Measurements from ENCODE around the gene DCX. TPM values are rescaled to one million over a fixed set of nuclear protein-coding genes. Genes with fewer than 3 reads are reported as not detected.
"Not testable (repeated sequence)": the region's sequence is repeated elsewhere in the genome, so short reads cannot be mapped to it uniquely, and the experiment has no call there.

The DCX gene
- total RNA-seq, 1 donor from 2014 or later, result not detected

DNA sequence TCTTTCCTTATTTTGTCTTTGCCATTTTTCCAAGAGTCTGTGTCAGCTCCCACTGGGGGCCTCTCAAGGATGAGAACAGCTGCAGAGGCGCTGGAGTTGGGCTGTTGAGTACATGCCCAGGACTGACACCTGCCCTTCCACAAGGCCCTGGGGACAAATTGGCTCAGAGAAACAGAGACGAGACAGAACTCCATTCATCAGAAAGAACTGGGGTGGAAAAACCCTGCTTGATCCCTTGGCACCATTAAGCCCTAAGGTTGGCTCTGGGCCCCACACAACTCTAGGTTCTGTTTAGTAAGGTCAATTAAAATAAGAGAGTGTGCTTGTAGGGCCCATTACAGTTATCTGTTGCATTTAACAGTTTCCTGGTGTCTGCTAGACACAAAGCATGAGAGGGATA lies 63.6 kb downstream of the DCX start:
- Histone ChIP-seq H3K4me3 (no peak overlapping the region), H3K27me3 (no peaks in the 10 kb centered on the region), H3K27ac (no peak overlapping the region), H3K9me3 (no peaks in the 10 kb centered on the region), H3K36me3 (no peaks in the 10 kb centered on the region), H3K4me1 (no peaks in the 10 kb centered on the region)
- ATAC-seq, result no peak
- no peak for DNase-seq
- TF ChIP-seq, protein P1, sequence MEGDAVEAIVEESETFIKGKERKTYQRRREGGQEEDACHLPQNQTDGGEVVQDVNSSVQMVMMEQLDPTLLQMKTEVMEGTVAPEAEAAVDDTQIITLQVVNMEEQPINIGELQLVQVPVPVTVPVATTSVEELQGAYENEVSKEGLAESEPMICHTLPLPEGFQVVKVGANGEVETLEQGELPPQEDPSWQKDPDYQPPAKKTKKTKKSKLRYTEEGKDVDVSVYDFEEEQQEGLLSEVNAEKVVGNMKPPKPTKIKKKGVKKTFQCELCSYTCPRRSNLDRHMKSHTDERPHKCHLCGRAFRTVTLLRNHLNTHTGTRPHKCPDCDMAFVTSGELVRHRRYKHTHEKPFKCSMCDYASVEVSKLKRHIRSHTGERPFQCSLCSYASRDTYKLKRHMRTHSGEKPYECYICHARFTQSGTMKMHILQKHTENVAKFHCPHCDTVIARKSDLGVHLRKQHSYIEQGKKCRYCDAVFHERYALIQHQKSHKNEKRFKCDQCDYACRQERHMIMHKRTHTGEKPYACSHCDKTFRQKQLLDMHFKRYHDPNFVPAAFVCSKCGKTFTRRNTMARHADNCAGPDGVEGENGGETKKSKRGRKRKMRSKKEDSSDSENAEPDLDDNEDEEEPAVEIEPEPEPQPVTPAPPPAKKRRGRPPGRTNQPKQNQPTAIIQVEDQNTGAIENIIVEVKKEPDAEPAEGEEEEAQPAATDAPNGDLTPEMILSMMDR (IDR thresholded peaks at IDR 0.05), result no peak
- intact Hi-C loops (cut with DNase I), result no loop called here

DNA sequence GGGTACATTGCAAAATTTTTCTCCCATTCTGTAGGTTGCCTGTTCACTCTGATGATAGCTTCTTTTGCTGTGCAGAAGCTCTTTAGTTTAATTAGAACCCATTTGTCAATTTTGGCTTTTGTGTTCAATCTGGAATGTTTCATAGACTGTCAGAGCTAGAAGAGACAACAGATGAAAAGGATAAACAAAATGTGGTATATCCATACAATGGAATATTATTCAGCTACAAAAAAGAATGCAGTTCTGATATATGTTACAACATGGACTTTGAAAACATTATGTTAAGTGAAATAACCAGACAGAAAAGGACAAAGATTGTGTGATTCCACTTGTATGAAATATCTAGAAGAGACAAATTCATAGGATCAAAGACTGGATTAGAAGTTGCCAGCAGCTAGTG lies 65.8 kb downstream of the DCX start:
- DNase-seq; H3K27ac ChIP-seq; H3K9me3 ChIP-seq; H3K27me3 ChIP-seq; H3K4me3 ChIP-seq; H3K36me3 ChIP-seq; intact Hi-C loops (cut with DNase I); ATAC-seq; H3K4me1 ChIP-seq: not testable (repeated sequence)

GRCh38 chrX:111340054-111340453 lies 71.9 kb downstream of the DCX start:
- Histone ChIP-seq H3K9me3 (no peaks in the 10 kb centered on the region), H3K27me3 (no peaks in the 10 kb centered on the region), H3K4me1 (no peaks in the 10 kb centered on the region), H3K27ac (no peak overlapping the region), H3K36me3 (no peaks in the 10 kb centered on the region), H3K4me3 (no peak overlapping the region)
- DNase-seq (no peak), ATAC-seq (no peak)
- TF ChIP-seq, protein P1 (IDR thresholded peaks at IDR 0.05), result no peak
- intact Hi-C loops (cut with DNase I), result no loop called here

DNA sequence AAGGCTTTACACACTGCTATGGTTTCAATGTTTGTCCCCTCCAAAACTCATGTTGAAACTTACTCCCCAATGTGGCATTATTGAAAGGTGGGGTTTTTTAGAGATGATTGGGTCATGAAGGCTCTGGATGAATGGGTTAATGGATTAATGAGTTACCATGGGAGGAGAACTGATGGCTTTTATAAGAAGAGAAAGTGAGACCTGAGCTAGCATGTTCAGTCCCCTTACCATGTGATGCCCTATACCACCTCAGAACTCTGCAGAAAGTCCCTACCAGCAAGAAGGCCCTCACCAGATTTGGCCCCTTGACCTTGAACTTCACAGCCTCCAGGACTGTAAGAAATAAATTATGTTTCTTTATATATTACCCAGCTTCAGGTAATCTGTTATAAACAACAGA lies 72.8 kb downstream of the DCX start:
- no peak for DNase-seq
- no peaks in the 10 kb centered on the region for H3K9me3 ChIP-seq
- no peaks in the 10 kb centered on the region for H3K27me3 ChIP-seq
- H3K27ac ChIP-seq, result no peak overlapping the region
- intact Hi-C loops (cut with DNase I), result no loop called here
- H3K4me3 ChIP-seq, result no peak overlapping the region
- no peaks in the 10 kb centered on the region for H3K36me3 ChIP-seq
- no peaks in the 10 kb centered on the region for H3K4me1 ChIP-seq
- no peak for ATAC-seq
- TF ChIP-seq, protein P1 (IDR thresholded peaks at IDR 0.05), result no peak

DNA sequence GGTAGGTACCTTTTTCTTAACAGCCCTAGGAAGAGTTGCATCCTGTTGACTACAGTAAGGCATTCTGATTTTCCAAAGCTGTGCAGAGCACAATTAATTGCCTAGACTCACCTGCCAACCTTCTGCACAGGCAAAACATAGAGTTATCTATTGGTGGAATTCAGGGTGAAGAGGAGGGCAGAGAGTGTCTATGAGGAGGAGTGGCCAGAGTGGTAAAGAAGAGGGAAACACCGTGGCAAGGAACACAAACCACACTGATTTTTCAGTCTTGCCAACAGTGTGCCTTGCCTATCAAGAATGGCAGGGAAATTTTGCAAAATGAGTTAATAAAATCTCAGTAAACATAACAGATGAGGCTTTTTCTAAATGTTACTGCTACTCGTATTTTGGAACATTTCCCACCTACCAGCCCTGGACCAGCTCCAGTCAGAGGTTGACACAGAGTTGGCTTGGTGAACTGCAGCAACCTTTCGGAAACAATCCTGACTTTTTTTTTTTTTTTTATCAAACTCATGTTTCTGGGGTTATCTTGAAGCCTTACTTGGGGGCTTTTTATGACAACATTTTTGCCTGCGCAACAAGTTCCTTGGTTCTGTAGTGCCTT lies 73.8 kb downstream of the DCX start:
- ATAC-seq (no peak), DNase-seq (no peak)
- no peak overlapping the region for H3K27ac ChIP-seq
- H3K4me3 ChIP-seq, result no peak overlapping the region
- no peaks in the 10 kb centered on the region for H3K4me1 ChIP-seq
- no peaks in the 10 kb centered on the region for H3K36me3 ChIP-seq
- H3K27me3 ChIP-seq, result no peaks in the 10 kb centered on the region
- TF ChIP-seq, protein P1 (IDR thresholded peaks at IDR 0.05), result no peak
- intact Hi-C loops (cut with DNase I), result no loop called here
- no peaks in the 10 kb centered on the region for H3K9me3 ChIP-seq

- TF ChIP-seq, protein P1 (IDR thresholded peaks at IDR 0.05), result no peak
- H3K4me3 ChIP-seq, result no peak overlapping the region
- H3K36me3 ChIP-seq, result no peaks in the 10 kb centered on the region
- no peaks in the 10 kb centered on the region for H3K4me1 ChIP-seq
- ATAC-seq (no peak), DNase-seq (no peak)
- intact Hi-C loops (cut with DNase I), result no loop called here
- no peaks in the 10 kb centered on the region for H3K9me3 ChIP-seq
- no peak overlapping the region for H3K27ac ChIP-seq
- H3K27me3 ChIP-seq, result no peaks in the 10 kb centered on the region
These were observed 74.8 kb downstream of the DCX start for GRCh38 chrX:111337067-111337637.
